MM.1S (cell line): ENCODE results near the gene PATJ.

ENCODE experiments used
- DNase-seq: peaks from one replicate; pipeline ENCODE4 v3.0.0-alpha.2; 2015
- H2AFZ ChIP-seq: fragments of 300-600 bp; sonication (generic); 2 replicates; pipeline ENCODE4 v1.6.0; 2016; ENCODE audit warnings: antibody characterized with exemption, low read length
- H3F3A ChIP-seq: fragments of 300-600 bp; sonication (generic); 2 replicates; pipeline ENCODE4 v1.6.1; 2016; ENCODE audit warnings: mild to moderate bottlenecking, antibody characterized with exemption, low read length, moderate library complexity, mixed read lengths; ENCODE audit not compliant: insufficient read depth
- H3K27ac ChIP-seq: fragments of 300-600 bp; sonication (generic); 2 replicates; pipeline ENCODE4 v1.5.1; 2016; ENCODE audit warnings: mild to moderate bottlenecking, low read length
- H3K27me3 ChIP-seq: fragments of 300-600 bp; sonication (generic); replicated peaks from 2 replicates; pipeline ENCODE4 v1.6.0; 2016; ENCODE audit warnings: low read length; ENCODE audit not compliant: insufficient read depth
- H3K36me3 ChIP-seq: fragments of 300-600 bp; sonication (generic); replicated peaks from 2 replicates; pipeline ENCODE4 v1.6.1; 2016; ENCODE audit warnings: mild to moderate bottlenecking, low read length, mixed read lengths; ENCODE audit not compliant: insufficient read depth
- H3K4me1 ChIP-seq: fragments of 300-600 bp; sonication (generic); 2 replicates; pipeline ENCODE4 v1.6.1; 2016; ENCODE audit warnings: low read length, mixed read lengths
- H3K4me2 ChIP-seq: fragments of 300-600 bp; sonication (generic); 2 replicates; pipeline ENCODE4 v1.6.0; 2016; ENCODE audit warnings: low read depth, low read length
- H3K4me3 ChIP-seq: fragments of 300-600 bp; sonication (generic); 2 replicates; pipeline ENCODE4 v1.5.1; 2016; ENCODE audit warnings: low read length, mixed read lengths
- H3K79me2 ChIP-seq: fragments of 300-600 bp; sonication (generic); 2 replicates; pipeline ENCODE4 v1.6.1; 2016; ENCODE audit warnings: mixed run types, low read length, mixed read lengths
- H3K9ac ChIP-seq: fragments of 300-600 bp; sonication (generic); 2 replicates; pipeline ENCODE4 v1.6.1; 2016; ENCODE audit warnings: low read length, mixed read lengths
- H3K9me2 ChIP-seq: fragments of 300-600 bp; sonication (generic); replicated peaks from 2 replicates; pipeline ENCODE4 v1.6.1; 2016; ENCODE audit warnings: mild to moderate bottlenecking, low read length, mixed read lengths; ENCODE audit not compliant: insufficient read depth
- H3K9me3 ChIP-seq: fragments of 300-600 bp; sonication (generic); replicated peaks from 2 replicates; pipeline ENCODE4 v1.6.1; 2016; ENCODE audit warnings: mild to moderate bottlenecking, low read length, mixed read lengths; ENCODE audit not compliant: insufficient read depth
- H4K20me1 ChIP-seq: fragments of 300-600 bp; sonication (generic); 2 replicates; pipeline ENCODE4 v1.6.1; 2016; ENCODE audit warnings: mild to moderate bottlenecking, low read length, moderate library complexity, mixed read lengths; ENCODE audit not compliant: insufficient read depth
- EZH2 ChIP-seq: fragments of 300-600 bp; sonication (generic); optimal IDR thresholded peaks from 2 replicates; pipeline ENCODE3; 2017; ENCODE audit warnings: low read depth, mild to moderate bottlenecking, antibody characterized with exemption, low read length, mixed read lengths
- EZH2phosphoT487 ChIP-seq: fragments of 300-600 bp; sonication (generic); IDR thresholded peaks from 2 replicates; pipeline ENCODE4 v1.6.1; 2018; ENCODE audit warnings: antibody characterized with exemption, low read length
- TF ChIP-seq, protein P1 (sequence below): fragments of 300-600 bp; sonication (generic); IDR thresholded peaks from 2 replicates; pipeline ENCODE4 v1.5.1; 2016; ENCODE audit warnings: antibody characterized with exemption, low read length, mixed read lengths

Gene PATJ

GRCh38 chr1:62208087-62208486 is 465.8 kb downstream of the PATJ start:
- Histone ChIP-seq H3K9ac (no peak overlapping the region), H4K20me1 (no peaks in the 10 kb centered on the region), H3K36me3 (no peaks in the 10 kb centered on the region), H2AFZ (no peak overlapping the region), H3K9me2 (no peaks in the 10 kb centered on the region), H3K27me3 (no peaks in the 10 kb centered on the region), H3K4me2 (no peak overlapping the region), H3K79me2 (no peaks in the 10 kb centered on the region), H3K9me3 (no peaks in the 10 kb centered on the region), H3F3A (no peaks in the 10 kb centered on the region), H3K27ac (no peak overlapping the region), H3K4me3 (no peak overlapping the region), H3K4me1 (no peaks in the 10 kb centered on the region)
- TF ChIP-seq EZH2, result no peak
- no peak for TF ChIP-seq EZH2phosphoT487
- TF ChIP-seq, protein P1, sequence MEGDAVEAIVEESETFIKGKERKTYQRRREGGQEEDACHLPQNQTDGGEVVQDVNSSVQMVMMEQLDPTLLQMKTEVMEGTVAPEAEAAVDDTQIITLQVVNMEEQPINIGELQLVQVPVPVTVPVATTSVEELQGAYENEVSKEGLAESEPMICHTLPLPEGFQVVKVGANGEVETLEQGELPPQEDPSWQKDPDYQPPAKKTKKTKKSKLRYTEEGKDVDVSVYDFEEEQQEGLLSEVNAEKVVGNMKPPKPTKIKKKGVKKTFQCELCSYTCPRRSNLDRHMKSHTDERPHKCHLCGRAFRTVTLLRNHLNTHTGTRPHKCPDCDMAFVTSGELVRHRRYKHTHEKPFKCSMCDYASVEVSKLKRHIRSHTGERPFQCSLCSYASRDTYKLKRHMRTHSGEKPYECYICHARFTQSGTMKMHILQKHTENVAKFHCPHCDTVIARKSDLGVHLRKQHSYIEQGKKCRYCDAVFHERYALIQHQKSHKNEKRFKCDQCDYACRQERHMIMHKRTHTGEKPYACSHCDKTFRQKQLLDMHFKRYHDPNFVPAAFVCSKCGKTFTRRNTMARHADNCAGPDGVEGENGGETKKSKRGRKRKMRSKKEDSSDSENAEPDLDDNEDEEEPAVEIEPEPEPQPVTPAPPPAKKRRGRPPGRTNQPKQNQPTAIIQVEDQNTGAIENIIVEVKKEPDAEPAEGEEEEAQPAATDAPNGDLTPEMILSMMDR, result no peak
- DNase-seq, result no peak

DNA sequence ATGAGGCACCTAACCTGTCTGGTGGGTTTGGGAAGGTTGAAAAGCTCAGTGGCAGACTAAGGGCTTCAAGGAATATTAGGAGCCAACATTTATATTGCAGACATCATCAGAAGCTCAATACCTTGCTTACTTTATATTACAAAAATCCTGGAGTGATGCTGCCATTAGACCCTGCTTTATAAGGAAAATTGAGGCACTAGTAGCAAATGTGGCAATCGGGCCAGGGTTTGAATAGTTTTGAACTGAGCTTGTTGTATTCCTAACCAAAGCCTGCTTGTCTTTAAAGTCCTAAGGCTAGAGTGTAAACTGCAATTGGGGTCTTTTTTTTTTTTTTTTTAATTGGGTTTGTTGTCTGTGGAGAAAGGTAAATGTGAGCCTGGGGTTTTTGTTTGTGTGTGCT is 466.7 kb downstream of the PATJ start:
- H3F3A ChIP-seq, result no peaks in the 10 kb centered on the region
- no peaks in the 10 kb centered on the region for H3K9me2 ChIP-seq
- no peak for TF ChIP-seq EZH2
- no peak for TF ChIP-seq EZH2phosphoT487
- TF ChIP-seq, protein P1, result no peak
- no peak overlapping the region for H3K27ac ChIP-seq
- no peaks in the 10 kb centered on the region for H3K27me3 ChIP-seq
- no peak for DNase-seq
- no peak overlapping the region for H3K9ac ChIP-seq
- no peak overlapping the region for H3K4me2 ChIP-seq
- H2AFZ ChIP-seq, result no peak overlapping the region
- no peaks in the 10 kb centered on the region for H3K9me3 ChIP-seq
- H3K36me3 ChIP-seq, result no peaks in the 10 kb centered on the region
- H3K4me1 ChIP-seq, result no peaks in the 10 kb centered on the region
- H3K79me2 ChIP-seq, result no peaks in the 10 kb centered on the region
- no peak overlapping the region for H3K4me3 ChIP-seq
- H4K20me1 ChIP-seq, result no peaks in the 10 kb centered on the region

DNA sequence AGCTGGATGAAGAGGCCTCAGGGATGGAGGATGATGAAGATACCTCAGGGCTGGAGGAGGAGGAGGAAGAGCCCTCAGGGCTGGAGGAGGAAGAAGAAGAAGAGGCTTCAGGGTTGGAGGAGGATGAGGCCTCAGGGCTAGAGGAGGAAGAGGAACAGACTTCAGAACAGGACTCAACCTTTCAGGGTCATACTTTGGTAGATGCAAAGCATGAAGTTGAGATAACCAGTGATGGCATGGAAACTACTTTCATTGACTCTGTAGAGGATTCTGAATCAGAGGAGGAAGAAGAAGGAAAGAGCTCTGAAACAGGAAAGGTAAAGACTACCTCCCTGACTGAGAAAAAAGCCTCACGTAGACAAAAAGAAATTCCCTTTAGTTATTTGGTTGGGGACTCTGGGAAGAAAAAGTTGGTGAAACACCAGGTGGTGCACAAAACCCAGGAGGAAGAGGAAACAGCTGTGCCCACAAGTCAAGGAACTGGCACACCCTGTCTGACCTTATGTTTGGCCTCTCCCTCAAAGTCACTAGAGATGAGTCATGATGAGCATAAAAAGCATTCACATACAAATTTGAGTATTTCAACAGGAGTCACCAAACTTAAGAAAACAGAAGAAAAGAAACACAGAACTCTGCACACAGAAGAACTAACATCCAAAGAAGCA is 467.8 kb downstream of the PATJ start:
- DNase-seq, result no peak
- H2AFZ ChIP-seq, result no peak overlapping the region
- H3K79me2 ChIP-seq, result no peaks in the 10 kb centered on the region
- no peaks in the 10 kb centered on the region for H4K20me1 ChIP-seq
- no peak overlapping the region for H3K9ac ChIP-seq
- H3K27me3 ChIP-seq, result no peaks in the 10 kb centered on the region
- TF ChIP-seq EZH2 (no peak), EZH2phosphoT487 (no peak)
- TF ChIP-seq, protein P1, result no peak
- H3K27ac ChIP-seq, result no peak overlapping the region
- H3F3A ChIP-seq, result no peaks in the 10 kb centered on the region
- no peak overlapping the region for H3K4me2 ChIP-seq
- no peaks in the 10 kb centered on the region for H3K9me3 ChIP-seq
- H3K9me2 ChIP-seq, result no peaks in the 10 kb centered on the region
- H3K4me3 ChIP-seq, result no peak overlapping the region
- H3K36me3 ChIP-seq, result no peaks in the 10 kb centered on the region
- H3K4me1 ChIP-seq, result no peaks in the 10 kb centered on the region
